A549 (cell line): ENCODE measurements around the gene CXCR2.

Experiments used
- GATA3 ChIP-seq: IDR thresholded peaks from 2 replicates; pipeline ENCODE4 v1.6.1; 2012; ENCODE audit warnings: borderline replicate concordance
- KDM1A ChIP-seq: fragments of 200-600 bp; sonication (generic); IDR thresholded peaks from 2 replicates; pipeline ENCODE4 v1.6.1; 2016; ENCODE audit warnings: low read depth, mild to moderate bottlenecking
- TF ChIP-seq, protein P1 (sequence below): fragments of >200 bp; sonication (Bioruptor Twin); formaldehyde crosslinking; IDR thresholded peaks from 3 replicates; pipeline ENCODE4 v1.5.1; 2016
- TF ChIP-seq, protein P2 (sequence below): IDR thresholded peaks from 2 replicates; pipeline ENCODE4 v1.6.1; 2012

DNA sequence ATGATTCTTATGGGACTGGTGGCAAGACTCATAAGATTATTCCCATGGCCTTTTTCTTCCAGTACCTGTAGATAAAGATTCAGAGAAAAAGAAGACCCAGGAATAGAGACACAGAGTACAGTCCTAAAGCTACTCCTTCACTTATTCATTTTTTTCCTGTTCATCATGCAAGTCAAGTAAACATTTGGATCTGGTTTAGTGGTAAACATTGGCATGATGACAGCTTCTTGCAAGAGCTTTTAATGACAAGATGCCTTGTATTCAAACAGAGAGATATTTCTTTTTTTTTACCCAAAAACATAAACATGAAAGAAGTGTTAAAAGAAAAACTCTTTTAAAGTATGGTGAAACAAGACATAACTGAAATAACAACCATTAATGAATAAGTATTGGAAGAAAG, 20.2 kb downstream of the CXCR2 start:
- no peak for TF ChIP-seq KDM1A
- TF ChIP-seq, protein P1, sequence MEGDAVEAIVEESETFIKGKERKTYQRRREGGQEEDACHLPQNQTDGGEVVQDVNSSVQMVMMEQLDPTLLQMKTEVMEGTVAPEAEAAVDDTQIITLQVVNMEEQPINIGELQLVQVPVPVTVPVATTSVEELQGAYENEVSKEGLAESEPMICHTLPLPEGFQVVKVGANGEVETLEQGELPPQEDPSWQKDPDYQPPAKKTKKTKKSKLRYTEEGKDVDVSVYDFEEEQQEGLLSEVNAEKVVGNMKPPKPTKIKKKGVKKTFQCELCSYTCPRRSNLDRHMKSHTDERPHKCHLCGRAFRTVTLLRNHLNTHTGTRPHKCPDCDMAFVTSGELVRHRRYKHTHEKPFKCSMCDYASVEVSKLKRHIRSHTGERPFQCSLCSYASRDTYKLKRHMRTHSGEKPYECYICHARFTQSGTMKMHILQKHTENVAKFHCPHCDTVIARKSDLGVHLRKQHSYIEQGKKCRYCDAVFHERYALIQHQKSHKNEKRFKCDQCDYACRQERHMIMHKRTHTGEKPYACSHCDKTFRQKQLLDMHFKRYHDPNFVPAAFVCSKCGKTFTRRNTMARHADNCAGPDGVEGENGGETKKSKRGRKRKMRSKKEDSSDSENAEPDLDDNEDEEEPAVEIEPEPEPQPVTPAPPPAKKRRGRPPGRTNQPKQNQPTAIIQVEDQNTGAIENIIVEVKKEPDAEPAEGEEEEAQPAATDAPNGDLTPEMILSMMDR: no peak
- TF ChIP-seq, protein P2, sequence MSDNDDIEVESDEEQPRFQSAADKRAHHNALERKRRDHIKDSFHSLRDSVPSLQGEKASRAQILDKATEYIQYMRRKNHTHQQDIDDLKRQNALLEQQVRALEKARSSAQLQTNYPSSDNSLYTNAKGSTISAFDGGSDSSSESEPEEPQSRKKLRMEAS: no peak
- no peak for TF ChIP-seq GATA3
